Nephron (organoid): ENCODE measurements around the gene ZNF23.

Source experiments
- H3K27ac Mint-ChIP-seq, 3 experiments: 2 replicates each; pipeline ENCODE4 v1.8.0; 2020; ENCODE audit warnings: mixed read lengths in 3 of 3, mild to moderate bottlenecking in 2 of 3, moderate library complexity in 1 of 3
- H3K27me3 Mint-ChIP-seq: 2 replicates; pipeline ENCODE4 v1.8.0; 2021; ENCODE audit warnings: low read depth, mild to moderate bottlenecking, moderate library complexity, mixed read lengths
- H3K36me3 Mint-ChIP-seq: 2 replicates; pipeline ENCODE4 v1.8.0; 2020; ENCODE audit warnings: low read depth, mixed read lengths
- H3K4me1 Mint-ChIP-seq: 2 replicates; pipeline ENCODE4 v1.8.0; 2020; ENCODE audit warnings: mixed read lengths
- H3K4me3 Mint-ChIP-seq, 3 experiments: 2 replicates each; pipeline ENCODE4 v1.8.0; 2020; ENCODE audit warnings: mild to moderate bottlenecking in 3 of 3, mixed read lengths in 3 of 3, moderate library complexity in 2 of 3
- H3K9me3 Mint-ChIP-seq: 2 replicates; pipeline ENCODE4 v1.8.0; 2020; ENCODE audit warnings: mixed read lengths
- CTCF ChIP-seq, 3 experiments: fragments of 200-600 bp; sonication (generic); IDR thresholded peaks; one replicate each; pipeline ENCODE4 v1.5.0; 2021; ENCODE audit warnings: antibody characterized with exemption in 3 of 3; ENCODE audit not compliant: unreplicated experiment in 3 of 3

The ZNF23 gene

GRCh38 chr16:71431176-71431575 is 30.9 kb downstream of the ZNF23 start:
- Mint-ChIP-seq H3K4me1 (no peaks in the 10 kb centered on the region), H3K36me3 (no peaks in the 10 kb centered on the region), H3K27ac (no peak overlapping the region), H3K4me3 (no peak overlapping the region), H3K27me3 (peaks cover 60% of the 10 kb centered on the region), H3K9me3 (peaks cover 11% of the 10 kb centered on the region)
- TF ChIP-seq CTCF (IDR thresholded peaks at IDR 0.05; ENCODE audit: unreplicated experiment in 3 of 3) = no peak

- Mint-ChIP-seq H3K27me3 (peaks cover 60% of the 10 kb centered on the region), H3K4me3 (no peak overlapping the region), H3K27ac (no peak overlapping the region)
These were observed 31.3 kb downstream of the ZNF23 start for GRCh38 chr16:71430744-71431143.

GRCh38 chr16:71429581-71429980 is 32.5 kb downstream of the ZNF23 start:
- Mint-ChIP-seq H3K4me3 (no peak overlapping the region), H3K9me3 (peaks cover 11% of the 10 kb centered on the region), H3K27ac (no peak overlapping the region), H3K27me3 (peaks cover 65% of the 10 kb centered on the region), H3K4me1 (no peaks in the 10 kb centered on the region), H3K36me3 (no peaks in the 10 kb centered on the region)
- no peak for TF ChIP-seq CTCF (IDR thresholded peaks at IDR 0.05; ENCODE audit: unreplicated experiment in 3 of 3)

More at GRCh38 chr16:71430744-71431143, 31.3 kb downstream of the ZNF23 start:
- H3K9me3 Mint-ChIP-seq = peaks cover 11% of the 10 kb centered on the region
- H3K4me1 Mint-ChIP-seq = no peaks in the 10 kb centered on the region
- no peak for TF ChIP-seq CTCF (IDR thresholded peaks at IDR 0.05; ENCODE audit: unreplicated experiment in 3 of 3)
- no peaks in the 10 kb centered on the region for H3K36me3 Mint-ChIP-seq

GRCh38 chr16:71428883-71429282 is 33.2 kb downstream of the ZNF23 start:
- H3K27ac Mint-ChIP-seq = no peak overlapping the region
- H3K4me1 Mint-ChIP-seq = no peaks in the 10 kb centered on the region
- TF ChIP-seq CTCF (IDR thresholded peaks at IDR 0.05; ENCODE audit: unreplicated experiment in 3 of 3) = no peak
- H3K4me3 Mint-ChIP-seq = no peak overlapping the region
- H3K36me3 Mint-ChIP-seq = no peaks in the 10 kb centered on the region
- H3K9me3 Mint-ChIP-seq = peaks cover 11% of the 10 kb centered on the region
- H3K27me3 Mint-ChIP-seq = peaks cover 70% of the 10 kb centered on the region

- H3K4me3 Mint-ChIP-seq = no peak overlapping the region
- TF ChIP-seq CTCF (IDR thresholded peaks at IDR 0.05; ENCODE audit: unreplicated experiment in 3 of 3) = no peak
These were observed 33.7 kb downstream of the ZNF23 start for GRCh38 chr16:71428385-71428784.

GRCh38 chr16:71426880-71427615 is 35.0 kb downstream of the ZNF23 start:
- H3K27ac Mint-ChIP-seq = no peak overlapping the region
- peak overlapping the region; percentile 25 to 78 (median 74) for H3K4me3 Mint-ChIP-seq
- no peaks in the 10 kb centered on the region for H3K4me1 Mint-ChIP-seq
- peaks cover 73% of the 10 kb centered on the region for H3K27me3 Mint-ChIP-seq
- TF ChIP-seq CTCF (IDR thresholded peaks at IDR 0.05; ENCODE audit: unreplicated experiment in 3 of 3) = no peak
- peaks cover 11% of the 10 kb centered on the region for H3K9me3 Mint-ChIP-seq
- no peaks in the 10 kb centered on the region for H3K36me3 Mint-ChIP-seq

More at GRCh38 chr16:71428385-71428784, 33.7 kb downstream of the ZNF23 start:
- peaks cover 69% of the 10 kb centered on the region for H3K27me3 Mint-ChIP-seq
- H3K36me3 Mint-ChIP-seq = no peaks in the 10 kb centered on the region
- H3K27ac Mint-ChIP-seq = no peak overlapping the region
- peaks cover 11% of the 10 kb centered on the region for H3K9me3 Mint-ChIP-seq
- H3K4me1 Mint-ChIP-seq = no peaks in the 10 kb centered on the region
